ENCODE results near the gene ADAMTS2. TPM values are rescaled to one million over a fixed set of nuclear protein-coding genes. Genes with fewer than 3 reads are reported as not detected.

The ADAMTS2 gene
- total RNA-seq, 2 experiments from 2014 or later = not detected

DNA sequence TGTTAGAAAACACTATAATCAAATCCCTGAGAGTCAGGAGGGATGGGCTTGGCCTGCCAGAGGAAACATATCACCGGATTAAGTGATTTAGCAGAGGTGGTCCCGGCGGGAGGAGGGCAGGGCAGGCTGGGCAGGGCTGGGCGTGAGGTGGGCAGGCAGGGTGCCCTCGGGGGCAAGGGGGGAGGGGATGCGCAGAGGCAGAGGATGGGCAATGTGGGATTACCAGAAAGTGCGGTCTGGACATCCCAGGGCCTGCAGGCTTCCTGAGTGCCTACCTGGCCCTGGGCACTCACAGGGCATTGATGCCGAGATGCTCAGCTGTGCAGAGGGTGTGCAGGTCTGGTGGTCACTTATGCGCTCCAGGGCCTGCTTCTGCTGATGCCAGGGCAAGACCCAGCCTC, 115.2 kb downstream of the ADAMTS2 start:
- Mint-ChIP-seq H3K4me3 (no peak overlapping the region), H3K4me1 (ENCODE audit: low read depth) (no peaks in the 10 kb centered on the region), H3K9me3 (peaks cover under 1% of the 10 kb centered on the region), H3K36me3 (ENCODE audit: low read depth) (no peaks in the 10 kb centered on the region), H3K27me3 (no peaks in the 10 kb centered on the region), H3K27ac (no peak overlapping the region)
- ChIA-PET CTCF (no interaction called here), POLR2A (no interaction called here)
- no peaks in the 10 kb centered on the region for H3K36me3 ChIP-seq (ENCODE audit: insufficient read depth, low read length)
- no peaks in the 10 kb centered on the region for H3K4me1 ChIP-seq (ENCODE audit: insufficient read depth, low read length)
- DNase-seq (peak in 1 of 14 experiments; percentile 11), ATAC-seq (ENCODE audit: poor library complexity) (no peak)
- H3K4me3 ChIP-seq (ENCODE audit: low read length) = no peak overlapping the region
- H3K27me3 ChIP-seq (ENCODE audit: control insufficient read depth in 1 of 2, insufficient read depth in 2 of 2, low read length in 2 of 2) = no peaks in the 10 kb centered on the region
- no peak overlapping the region for H3K27ac ChIP-seq (ENCODE audit: low read depth in 1 of 2, low read length in 2 of 2)
- intact Hi-C loops (cut with DNase I, micrococcal nuclease) = no loop called here
- TF ChIP-seq, protein P1, sequence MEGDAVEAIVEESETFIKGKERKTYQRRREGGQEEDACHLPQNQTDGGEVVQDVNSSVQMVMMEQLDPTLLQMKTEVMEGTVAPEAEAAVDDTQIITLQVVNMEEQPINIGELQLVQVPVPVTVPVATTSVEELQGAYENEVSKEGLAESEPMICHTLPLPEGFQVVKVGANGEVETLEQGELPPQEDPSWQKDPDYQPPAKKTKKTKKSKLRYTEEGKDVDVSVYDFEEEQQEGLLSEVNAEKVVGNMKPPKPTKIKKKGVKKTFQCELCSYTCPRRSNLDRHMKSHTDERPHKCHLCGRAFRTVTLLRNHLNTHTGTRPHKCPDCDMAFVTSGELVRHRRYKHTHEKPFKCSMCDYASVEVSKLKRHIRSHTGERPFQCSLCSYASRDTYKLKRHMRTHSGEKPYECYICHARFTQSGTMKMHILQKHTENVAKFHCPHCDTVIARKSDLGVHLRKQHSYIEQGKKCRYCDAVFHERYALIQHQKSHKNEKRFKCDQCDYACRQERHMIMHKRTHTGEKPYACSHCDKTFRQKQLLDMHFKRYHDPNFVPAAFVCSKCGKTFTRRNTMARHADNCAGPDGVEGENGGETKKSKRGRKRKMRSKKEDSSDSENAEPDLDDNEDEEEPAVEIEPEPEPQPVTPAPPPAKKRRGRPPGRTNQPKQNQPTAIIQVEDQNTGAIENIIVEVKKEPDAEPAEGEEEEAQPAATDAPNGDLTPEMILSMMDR (IDR thresholded peaks at IDR 0.05) = no peak
- peaks cover 0 to 12% of the 10 kb centered on the region in 2 experiments for H3K9me3 ChIP-seq (ENCODE audit: control insufficient read depth in 1 of 2, insufficient read depth in 1 of 2, low read length in 2 of 2)

DNA sequence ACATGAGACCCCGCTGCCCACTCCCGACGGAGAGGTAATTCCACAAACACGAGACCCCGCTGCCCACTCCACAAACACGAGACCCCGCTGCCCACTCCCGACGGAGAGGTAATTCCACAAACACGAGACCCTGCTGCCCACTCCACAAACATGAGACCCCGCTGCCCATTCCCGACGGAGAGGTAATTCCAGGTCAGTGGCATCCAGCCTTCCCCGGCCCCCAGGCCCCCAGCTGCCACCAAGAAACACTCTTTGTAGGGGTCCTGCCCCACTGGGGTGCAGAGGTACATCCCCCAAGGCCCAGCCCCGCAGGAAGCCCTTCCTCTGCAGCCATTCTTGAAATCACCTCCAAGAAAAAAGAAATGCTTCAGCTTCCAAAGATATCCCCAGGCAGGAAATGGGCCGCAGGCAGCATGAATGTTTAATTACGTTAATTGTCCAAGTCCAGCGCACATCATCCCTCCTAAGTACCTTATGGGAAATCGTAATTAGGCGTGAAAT, 115.9 kb downstream of the ADAMTS2 start:
- Mint-ChIP-seq H3K4me1 (ENCODE audit: low read depth) (no peaks in the 10 kb centered on the region), H3K9me3 (peaks cover 4% of the 10 kb centered on the region), H3K4me3 (no peak overlapping the region), H3K27me3 (no peaks in the 10 kb centered on the region), H3K36me3 (ENCODE audit: low read depth) (no peaks in the 10 kb centered on the region), H3K27ac (no peak overlapping the region)
- Histone ChIP-seq H3K9me3 (ENCODE audit: control insufficient read depth in 1 of 2, insufficient read depth in 1 of 2, low read length in 2 of 2) (peaks cover 0 to 18% of the 10 kb centered on the region in 2 experiments), H3K4me3 (ENCODE audit: low read length) (no peak overlapping the region), H3K4me1 (ENCODE audit: insufficient read depth, low read length) (no peaks in the 10 kb centered on the region), H3K36me3 (ENCODE audit: insufficient read depth, low read length) (no peaks in the 10 kb centered on the region), H3K27ac (ENCODE audit: low read depth in 1 of 2, low read length in 2 of 2) (no peak overlapping the region), H3K27me3 (ENCODE audit: control insufficient read depth in 1 of 2, insufficient read depth in 2 of 2, low read length in 2 of 2) (no peaks in the 10 kb centered on the region)
- ChIA-PET POLR2A (no interaction called here), CTCF (no interaction called here)
- ATAC-seq (ENCODE audit: poor library complexity) (no peak), DNase-seq (peak in 1 of 14 experiments; percentile 6)
- intact Hi-C loops (cut with DNase I, micrococcal nuclease) = no loop called here
- TF ChIP-seq, protein P1 (IDR thresholded peaks at IDR 0.05) = no peak

DNA sequence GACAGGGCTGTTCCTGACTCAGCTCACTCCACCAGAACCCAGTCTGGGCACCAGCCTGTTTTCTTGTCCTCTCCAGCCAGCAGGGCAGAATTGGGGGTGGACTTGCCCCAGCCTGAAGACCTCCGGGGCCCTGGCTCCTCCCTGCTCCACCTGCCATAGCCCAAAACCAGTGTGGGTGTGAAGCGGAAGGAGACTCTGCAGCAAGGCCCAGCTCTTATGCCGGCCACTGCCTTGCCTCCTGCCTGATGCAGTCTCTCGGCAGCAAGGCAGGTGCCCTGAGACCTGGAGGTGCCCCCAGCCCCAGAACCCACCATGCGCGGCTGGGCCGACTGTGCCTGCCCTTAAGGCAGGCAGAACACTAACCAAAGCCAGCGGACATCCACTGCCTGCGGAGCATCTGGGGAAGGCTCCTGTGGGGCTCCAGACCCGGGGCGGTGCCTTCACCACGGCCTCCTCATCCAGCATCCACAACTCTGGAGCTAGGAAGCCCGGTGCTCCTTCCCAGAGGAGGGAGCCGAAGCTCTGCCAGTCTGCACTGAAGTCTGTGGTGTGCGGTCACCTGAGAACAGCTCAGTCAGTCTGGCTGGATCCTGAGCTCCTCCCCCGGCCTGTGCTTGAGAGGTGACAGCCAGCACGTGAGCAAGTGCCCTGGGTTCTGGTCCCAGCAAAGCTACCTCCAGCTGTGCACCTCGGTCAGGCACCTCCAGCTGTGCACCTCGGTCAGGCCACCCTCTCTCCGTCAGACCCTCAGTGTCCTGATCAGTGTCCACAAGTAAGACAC, 116.7 kb downstream of the ADAMTS2 start:
- TF ChIP-seq, protein P1 (IDR thresholded peaks at IDR 0.05) = no peak
- no peak overlapping the region for H3K27ac ChIP-seq (ENCODE audit: low read depth in 1 of 2, low read length in 2 of 2)
- H3K4me1 ChIP-seq (ENCODE audit: insufficient read depth, low read length) = no peaks in the 10 kb centered on the region
- Mint-ChIP-seq H3K36me3 (ENCODE audit: low read depth) (no peaks in the 10 kb centered on the region), H3K27me3 (no peaks in the 10 kb centered on the region), H3K9me3 (peaks cover 4% of the 10 kb centered on the region), H3K27ac (no peak overlapping the region), H3K4me3 (no peak overlapping the region), H3K4me1 (ENCODE audit: low read depth) (no peaks in the 10 kb centered on the region)
- peak in 2 of 14 experiments; percentile 3 to 14 for DNase-seq
- ATAC-seq (ENCODE audit: poor library complexity) = no peak
- ChIA-PET POLR2A (no interaction called here), CTCF (no interaction called here)
- H3K36me3 ChIP-seq (ENCODE audit: insufficient read depth, low read length) = no peaks in the 10 kb centered on the region
- intact Hi-C loops (cut with DNase I, micrococcal nuclease) = no loop called here
- no peaks in the 10 kb centered on the region for H3K27me3 ChIP-seq (ENCODE audit: control insufficient read depth in 1 of 2, insufficient read depth in 2 of 2, low read length in 2 of 2)
- H3K9me3 ChIP-seq (ENCODE audit: control insufficient read depth in 1 of 2, insufficient read depth in 1 of 2, low read length in 2 of 2) = peaks cover 0 to 19% of the 10 kb centered on the region in 2 experiments
- H3K4me3 ChIP-seq (ENCODE audit: low read length) = no peak overlapping the region
